ENCODE measurements around the gene KIF3B. TPM values are rescaled to one million over a fixed set of nuclear protein-coding genes. Genes with fewer than 3 reads are reported as not detected.

Gene KIF3B
- total RNA-seq, 1 experiment from 2014 or later = 21.7 TPM

- POLR2A ChIA-PET = interaction anchor here (1.0 kb wide), 1 partner anchor 29 kb away, joined by 4 read pairs; no protein-coding TSS in a partner anchor
- no peak for TF ChIP-seq CTCF (IDR thresholded peaks at IDR 0.05; ENCODE audit: unreplicated experiment)
- Mint-ChIP-seq H3K4me3 (ENCODE audit: unreplicated experiment) (no peak overlapping the region), H3K4me1 (ENCODE audit: insufficient read depth, unreplicated experiment) (peaks cover 18% of the 10 kb centered on the region), H3K36me3 (ENCODE audit: insufficient read depth, unreplicated experiment) (peaks cover 63% of the 10 kb centered on the region), H3K27ac (ENCODE audit: low read depth, unreplicated experiment) (no peak overlapping the region), H3K27me3 (ENCODE audit: insufficient read depth, unreplicated experiment) (no peaks in the 10 kb centered on the region), H3K9me3 (ENCODE audit: unreplicated experiment) (no peaks in the 10 kb centered on the region)
- no peak for DNase-seq (ENCODE audit: unreplicated experiment)
- BruUV-seq (replicated peaks) = no TSS peak
- CTCF ChIA-PET = no interaction called here
- intact Hi-C loops (cut with micrococcal nuclease) = no loop called here
These were observed 53.1 kb downstream of the KIF3B start for GRCh38 chr20:32330555-32330897.

GRCh38 chr20:32332614-32333013, 55.2 kb downstream of the KIF3B start:
- Mint-ChIP-seq H3K27ac (ENCODE audit: low read depth, unreplicated experiment) (peak overlapping the region; percentile 37), H3K4me1 (ENCODE audit: insufficient read depth, unreplicated experiment) (peaks cover 18% of the 10 kb centered on the region), H3K27me3 (ENCODE audit: insufficient read depth, unreplicated experiment) (no peaks in the 10 kb centered on the region), H3K36me3 (ENCODE audit: insufficient read depth, unreplicated experiment) (peaks cover 46% of the 10 kb centered on the region), H3K4me3 (ENCODE audit: unreplicated experiment) (no peak overlapping the region), H3K9me3 (ENCODE audit: unreplicated experiment) (no peaks in the 10 kb centered on the region)
- POLR2A ChIA-PET = interaction anchor here (0.6 to 1.9 kb wide), 10 partner anchors 10 to 161 kb away, joined by 3 to 12 read pairs (median 5); no protein-coding TSS in a partner anchor
- DNase-seq (ENCODE audit: unreplicated experiment) = peak; percentile 90
- TF ChIP-seq CTCF (IDR thresholded peaks at IDR 0.05; ENCODE audit: unreplicated experiment) = no peak
- intact Hi-C loops (cut with micrococcal nuclease) = no loop called here
- CTCF ChIA-PET = interaction anchor here (0.6 to 1.0 kb wide), 5 partner anchors 10 to 510 kb away, joined by 3 to 5 read pairs (median 3); no protein-coding TSS in a partner anchor
- BruUV-seq (replicated peaks) = no TSS peak

- peaks cover 18% of the 10 kb centered on the region for H3K4me1 Mint-ChIP-seq (ENCODE audit: insufficient read depth, unreplicated experiment)
- H3K27ac Mint-ChIP-seq (ENCODE audit: low read depth, unreplicated experiment) = peak overlapping the region; percentile 37
- no peaks in the 10 kb centered on the region for H3K9me3 Mint-ChIP-seq (ENCODE audit: unreplicated experiment)
- ChIA-PET CTCF (interaction anchor here (0.5 to 1.0 kb wide), 3 partner anchors 9 to 311 kb away, joined by 3 to 5 read pairs (median 3); no protein-coding TSS in a partner anchor), POLR2A (interaction anchor here (0.6 to 1.9 kb wide), 7 partner anchors 9 to 162 kb away, joined by 3 to 12 read pairs (median 6); no protein-coding TSS in a partner anchor)
- no peak overlapping the region for H3K4me3 Mint-ChIP-seq (ENCODE audit: unreplicated experiment)
- H3K36me3 Mint-ChIP-seq (ENCODE audit: insufficient read depth, unreplicated experiment) = peaks cover 38% of the 10 kb centered on the region
- no TSS peak for BruUV-seq (replicated peaks)
- intact Hi-C loops (cut with micrococcal nuclease) = no loop called here
- DNase-seq (ENCODE audit: unreplicated experiment) = no peak
- TF ChIP-seq CTCF (IDR thresholded peaks at IDR 0.05; ENCODE audit: unreplicated experiment) = no peak
- H3K27me3 Mint-ChIP-seq (ENCODE audit: insufficient read depth, unreplicated experiment) = no peaks in the 10 kb centered on the region
These were observed 55.9 kb downstream of the KIF3B start for GRCh38 chr20:32333181-32333987.

- DNase-seq (ENCODE audit: unreplicated experiment) = peak; percentile 56
- TSS peak; percentile 32 for BruUV-seq (replicated peaks)
- Mint-ChIP-seq H3K36me3 (ENCODE audit: insufficient read depth, unreplicated experiment) (peaks cover 36% of the 10 kb centered on the region), H3K4me3 (ENCODE audit: unreplicated experiment) (no peak overlapping the region), H3K4me1 (ENCODE audit: insufficient read depth, unreplicated experiment) (peaks cover 18% of the 10 kb centered on the region), H3K9me3 (ENCODE audit: unreplicated experiment) (no peaks in the 10 kb centered on the region), H3K27me3 (ENCODE audit: insufficient read depth, unreplicated experiment) (no peaks in the 10 kb centered on the region), H3K27ac (ENCODE audit: low read depth, unreplicated experiment) (no peak overlapping the region)
- intact Hi-C loops (cut with micrococcal nuclease) = no loop called here
- CTCF ChIA-PET = interaction anchor here (0.5 to 0.7 kb wide), 2 partner anchors 13 to 310 kb away, joined by 3 to 5 read pairs; no protein-coding TSS in a partner anchor
- POLR2A ChIA-PET = interaction anchor here (0.9 kb wide), 1 partner anchor 57 kb away, joined by 4 read pairs; no protein-coding TSS in a partner anchor
- no peak for TF ChIP-seq CTCF (IDR thresholded peaks at IDR 0.05; ENCODE audit: unreplicated experiment)
These were observed 56.8 kb downstream of the KIF3B start for GRCh38 chr20:32333988-32334885.
